Medulla oblongata (tissue), 1 donor: Measurements from ENCODE around the gene NUDT6.
"Not testable (repeated sequence)": the region's sequence is repeated elsewhere in the genome, so short reads cannot be mapped to it uniquely, and the experiment has no call there.

ENCODE experiments used
- DNase-seq: peaks from one replicate; pipeline ENCODE4 v3.0.0-alpha.2; 2015; ENCODE audit errors: extremely low spot score

Gene NUDT6, protein sequence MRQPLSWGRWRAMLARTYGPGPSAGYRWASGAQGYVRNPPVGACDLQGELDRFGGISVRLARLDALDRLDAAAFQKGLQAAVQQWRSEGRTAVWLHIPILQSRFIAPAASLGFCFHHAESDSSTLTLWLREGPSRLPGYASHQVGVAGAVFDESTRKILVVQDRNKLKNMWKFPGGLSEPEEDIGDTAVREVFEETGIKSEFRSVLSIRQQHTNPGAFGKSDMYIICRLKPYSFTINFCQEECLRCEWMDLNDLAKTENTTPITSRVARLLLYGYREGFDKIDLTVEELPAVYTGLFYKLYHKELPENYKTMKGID

DNA sequence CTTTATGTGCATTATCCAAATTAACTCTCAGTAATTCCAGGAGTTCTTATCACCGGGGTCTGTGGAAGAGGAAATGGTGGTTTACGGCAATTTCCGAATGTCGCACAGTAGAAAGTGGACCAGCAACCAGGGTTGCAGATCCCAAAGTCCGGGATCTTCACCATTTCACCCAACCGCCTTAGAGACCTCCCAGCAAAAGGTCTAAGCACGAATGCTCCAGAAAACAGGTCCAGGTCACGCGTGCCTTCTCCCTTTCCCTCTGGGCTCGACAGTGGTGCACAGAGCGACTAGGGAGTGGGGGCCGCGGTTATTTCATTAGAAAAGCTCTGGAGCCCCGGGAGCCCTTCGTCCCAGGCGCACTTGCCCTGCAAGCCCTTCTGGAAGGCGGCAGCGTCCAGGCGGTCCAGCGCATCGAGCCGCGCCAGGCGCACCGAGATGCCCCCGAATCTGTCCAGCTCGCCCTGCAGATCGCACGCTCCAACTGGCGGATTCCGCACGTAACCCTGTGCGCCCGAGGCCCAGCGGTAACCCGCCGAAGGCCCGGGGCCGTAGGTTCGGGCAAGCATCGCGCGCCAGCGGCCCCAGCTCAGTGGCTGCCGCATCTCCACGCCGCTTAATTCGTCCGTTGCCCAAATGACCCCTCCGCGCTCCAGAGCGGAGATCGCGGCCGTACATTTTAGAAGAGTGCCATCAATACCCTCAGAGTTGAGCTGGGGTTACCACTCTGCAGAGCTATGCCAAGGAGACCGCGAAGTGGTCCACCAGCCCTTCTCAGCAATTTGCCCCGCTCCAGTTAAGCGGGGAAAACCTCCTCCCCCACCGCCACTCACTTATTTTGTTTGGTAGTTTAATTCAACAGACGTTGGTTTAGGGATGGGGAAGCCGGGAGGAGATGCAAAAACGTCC, at the start of gene NUDT6:
Gene NUDT6, minus strand, starts transcription at position 627 of the 906 bp plus-strand sequence. Its CDS starts 25 bp downstream, at position 602.
- DNase-seq, result peak; percentile 77

DNA sequence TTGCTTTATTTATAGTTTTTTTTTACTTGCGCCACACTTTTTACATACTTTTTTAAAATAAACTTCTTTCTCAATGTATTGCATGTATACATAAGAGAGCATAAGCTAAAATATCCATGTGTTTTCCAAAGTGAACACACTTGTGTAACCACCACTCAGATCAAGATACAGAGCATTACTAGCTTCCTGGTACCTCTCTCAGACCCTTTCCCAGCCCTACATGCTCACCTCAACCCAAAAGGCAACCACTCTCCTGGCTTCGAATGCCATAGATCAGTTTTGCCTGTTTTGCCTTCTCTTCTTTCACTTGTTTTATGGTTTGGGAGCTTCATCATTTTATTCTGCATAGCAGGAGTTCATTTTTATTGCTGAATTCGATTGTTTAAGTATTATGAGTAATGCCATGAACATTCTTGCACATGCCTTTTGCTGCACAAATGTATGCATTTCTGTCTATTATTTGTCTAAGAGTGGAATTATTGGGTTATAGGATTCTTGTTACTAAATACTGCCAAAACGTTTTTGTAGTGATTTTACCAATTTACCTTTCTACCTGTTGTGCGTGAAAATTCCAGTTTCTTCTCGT, 45.9 kb upstream of the NUDT6 start:
- no peak for DNase-seq

DNA sequence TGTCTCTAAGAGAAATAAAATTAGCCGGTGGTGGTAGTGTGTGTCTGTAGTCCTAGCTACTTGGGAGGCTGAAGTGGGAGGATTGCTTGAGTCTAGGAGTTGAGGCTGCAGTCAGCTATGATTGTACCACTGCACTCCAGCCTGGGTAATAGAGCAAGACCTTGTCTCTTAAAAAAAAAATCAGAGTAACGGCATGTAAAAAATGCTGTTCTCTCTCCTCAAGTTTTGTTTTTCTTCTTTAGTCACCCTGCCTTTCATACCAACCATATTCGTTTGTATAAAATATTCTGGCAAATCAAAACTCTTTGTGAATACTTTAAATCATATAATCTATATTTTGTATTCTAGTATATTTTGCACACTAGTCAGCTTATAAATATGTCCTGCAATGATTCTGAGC, 44.8 kb upstream of the NUDT6 start:
- no peak for DNase-seq

DNA sequence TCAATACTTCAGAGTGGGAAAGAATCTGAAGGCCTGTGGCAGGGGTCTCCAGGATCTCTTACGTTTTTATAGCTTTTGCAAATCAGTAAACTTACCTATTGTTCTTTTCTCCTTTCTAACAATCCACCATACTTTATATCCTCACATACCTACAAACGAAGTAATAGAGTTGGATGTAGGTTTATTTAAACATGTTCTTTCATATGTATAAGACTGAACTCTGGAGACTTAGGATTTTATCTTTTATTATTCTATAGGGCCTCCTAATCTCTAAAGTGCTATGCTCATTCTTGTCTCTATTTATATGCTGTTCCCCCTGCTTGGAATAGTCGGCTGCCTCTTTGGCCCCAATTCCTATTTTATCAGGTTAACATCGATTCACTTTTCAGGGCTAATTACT, 43.8 kb upstream of the NUDT6 start:
- DNase-seq, result no peak

DNA sequence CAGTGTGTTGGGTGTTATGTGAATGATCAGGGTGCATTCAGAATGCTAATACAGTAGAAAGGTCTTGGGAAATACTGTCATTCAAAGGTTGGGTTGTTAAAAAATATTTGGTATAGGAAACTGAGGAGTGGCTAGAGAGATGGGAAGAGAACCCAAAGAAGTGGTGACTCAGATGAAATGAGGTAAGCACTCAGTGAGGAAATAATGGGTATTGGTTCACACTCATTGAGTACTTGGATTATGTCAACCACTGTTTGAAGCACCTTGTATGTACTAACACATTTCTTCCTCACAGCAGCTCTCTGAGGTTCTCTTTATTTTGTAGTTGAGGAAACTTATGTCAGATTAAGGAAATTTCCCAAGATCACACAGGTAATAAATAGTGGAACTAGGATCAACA, 40.8 kb upstream of the NUDT6 start:
- DNase-seq, result no peak

DNA sequence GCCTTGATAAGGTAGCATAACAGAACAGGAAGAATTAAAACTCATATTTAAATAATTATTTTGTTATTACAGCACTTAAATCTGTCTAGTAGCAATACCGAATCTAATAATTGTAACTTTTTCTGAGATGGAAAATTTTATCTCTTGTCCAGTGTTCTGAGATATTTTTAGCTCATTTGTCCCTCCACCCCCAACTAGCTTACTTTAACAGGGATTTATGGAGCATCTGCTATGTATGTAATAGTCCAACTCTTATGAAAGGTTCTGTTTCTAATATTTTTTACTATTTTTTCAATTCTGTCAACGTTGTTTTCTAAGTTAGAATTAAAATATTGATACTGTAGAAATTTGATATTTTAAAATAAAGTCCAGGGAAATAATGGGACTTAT, 38.2 kb upstream of the NUDT6 start:
- no peak for DNase-seq

DNA sequence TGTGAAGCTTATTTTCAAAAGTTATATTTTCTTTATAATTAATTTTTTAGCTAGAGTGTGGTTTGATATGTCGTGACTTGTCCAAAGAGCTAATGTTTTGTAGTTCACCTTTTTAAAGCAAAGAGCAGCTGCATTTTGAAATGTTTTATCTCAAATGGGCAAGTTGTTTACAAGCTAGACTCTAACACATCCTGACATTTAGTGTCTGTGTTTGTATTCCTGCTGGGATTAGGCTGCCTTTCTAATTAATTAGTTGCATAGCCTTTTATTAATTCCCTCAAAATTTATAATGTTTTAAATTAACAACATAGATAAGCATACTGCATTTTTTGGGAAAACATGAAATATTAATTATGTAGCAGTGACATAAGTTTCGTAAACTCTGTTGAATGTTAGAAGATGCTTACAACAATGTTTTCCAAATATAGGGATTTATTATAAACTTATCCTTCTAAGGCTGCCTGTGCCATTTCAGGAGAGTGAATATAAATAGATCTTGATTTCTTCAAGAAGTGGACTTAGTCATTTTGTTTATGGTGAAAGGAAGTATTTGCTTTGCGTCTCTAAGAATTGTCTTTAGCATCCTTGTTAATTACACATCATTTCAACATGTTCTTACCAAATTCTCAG, 37.7 kb upstream of the NUDT6 start:
- no peak for DNase-seq

DNA sequence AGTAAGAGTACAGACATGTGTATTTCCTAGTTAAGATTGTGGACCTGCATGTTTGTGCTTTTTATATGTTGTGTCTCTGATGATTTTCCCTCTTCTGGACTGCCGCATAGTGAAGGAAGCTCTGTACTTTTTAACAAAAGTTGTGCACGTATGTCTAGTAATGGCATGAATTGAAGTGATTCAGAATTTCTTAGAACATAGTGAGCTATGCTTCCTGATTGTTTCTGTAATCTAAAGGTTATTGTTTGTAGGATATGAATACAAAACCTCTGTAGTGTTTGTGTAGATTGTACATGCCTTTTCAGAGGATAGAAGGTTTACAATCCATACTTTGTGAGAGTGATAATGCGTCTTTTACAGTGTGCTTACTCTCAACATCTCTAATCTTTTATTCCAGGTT, 37.0 kb upstream of the NUDT6 start:
- no peak for DNase-seq

DNA sequence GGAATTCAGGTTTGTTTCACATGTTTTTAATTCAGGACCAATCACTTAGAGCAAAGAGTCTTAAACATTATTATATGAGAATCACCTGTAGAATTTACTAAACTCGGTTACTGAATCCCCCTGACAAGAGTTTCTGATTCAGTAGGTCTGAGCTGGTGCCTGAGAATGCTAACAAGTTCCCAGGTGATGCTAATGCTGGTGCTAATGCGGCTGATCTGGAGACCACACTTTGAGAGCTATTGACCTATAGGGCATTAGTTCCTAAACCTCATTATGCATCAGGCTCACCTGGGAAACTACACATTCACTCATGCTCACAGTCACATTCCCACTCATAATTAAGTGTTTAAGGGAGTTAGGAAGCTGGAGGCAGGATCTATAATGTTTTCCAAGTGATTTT, 36.1 kb upstream of the NUDT6 start:
- DNase-seq, result no peak

DNA sequence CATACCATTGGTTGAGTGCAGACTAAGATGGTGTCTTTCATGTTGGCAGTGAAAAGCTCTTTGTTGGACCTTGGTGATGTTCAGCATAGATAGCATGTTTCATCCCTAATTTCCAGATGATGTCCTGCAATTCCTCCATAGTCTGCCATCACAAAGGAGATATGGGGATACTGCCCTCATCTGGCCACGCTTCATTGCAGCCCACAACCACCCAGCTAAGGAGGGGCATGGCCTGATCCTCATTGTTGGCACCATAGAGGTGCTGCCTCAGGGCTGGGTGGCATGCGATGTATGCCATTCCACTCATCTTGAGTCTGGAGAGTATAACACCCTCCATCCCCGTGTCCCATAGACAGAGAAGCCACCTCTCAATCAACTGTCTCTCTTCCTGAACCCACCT, 31.5 kb upstream of the NUDT6 start:
- DNase-seq, result no peak

DNA sequence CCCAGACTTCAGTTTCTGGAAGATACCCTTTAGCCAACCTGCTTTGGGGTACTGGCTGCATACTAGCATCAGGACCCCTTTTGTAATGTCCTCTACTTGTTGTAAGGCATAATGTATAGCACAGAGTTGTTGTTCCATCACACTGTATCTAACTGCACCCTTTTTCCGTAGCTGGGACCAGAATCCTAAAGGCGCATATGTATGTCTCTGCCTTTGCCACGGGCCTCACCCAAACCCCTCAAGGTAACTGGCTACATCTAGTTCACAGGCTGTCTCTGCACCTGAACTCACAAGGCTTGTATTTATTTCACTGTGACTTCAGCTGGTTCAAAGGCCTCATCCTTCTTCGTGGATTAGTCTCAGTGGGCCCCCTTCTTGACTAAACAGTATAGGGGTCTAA, 29.6 kb upstream of the NUDT6 start:
- no peak for DNase-seq

DNA sequence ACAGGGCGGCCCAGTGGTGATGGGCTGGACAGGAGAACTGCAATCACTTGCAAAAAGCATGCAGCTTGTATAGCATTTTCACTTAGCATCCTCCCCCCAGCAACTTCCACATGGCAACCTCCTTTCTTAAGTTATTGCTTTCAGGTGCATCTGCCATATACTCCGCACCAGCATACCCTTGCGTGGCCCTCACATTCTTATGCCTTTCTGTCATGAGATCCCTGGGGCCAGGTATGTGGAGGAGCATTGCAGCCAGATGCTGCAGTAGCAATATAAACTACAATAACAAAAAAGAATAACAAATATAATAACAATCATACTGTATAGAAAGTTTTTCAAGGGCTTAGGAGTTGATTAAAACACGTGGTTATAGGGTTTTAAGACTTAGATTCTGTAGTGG, 26.3 kb upstream of the NUDT6 start:
- no peak for DNase-seq

DNA sequence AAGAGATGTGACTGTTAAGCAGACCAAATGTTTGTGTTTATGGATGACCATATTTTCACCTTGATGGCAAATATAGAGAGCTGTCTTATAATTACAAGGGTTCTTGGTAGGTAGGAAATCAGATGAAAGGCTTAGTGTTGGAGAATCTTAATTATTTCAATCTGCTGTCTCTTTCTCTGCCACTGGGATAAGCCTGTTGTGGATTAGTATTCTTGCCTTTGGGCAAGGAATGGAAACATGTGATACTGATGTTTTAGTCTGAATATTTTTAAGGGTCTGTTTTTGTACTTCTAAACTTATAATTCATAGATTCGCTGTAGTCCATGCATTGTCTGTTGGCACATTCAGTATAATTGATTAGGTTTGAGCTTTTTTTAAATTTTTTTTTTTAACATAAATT, 23.7 kb upstream of the NUDT6 start:
- no peak for DNase-seq

DNA sequence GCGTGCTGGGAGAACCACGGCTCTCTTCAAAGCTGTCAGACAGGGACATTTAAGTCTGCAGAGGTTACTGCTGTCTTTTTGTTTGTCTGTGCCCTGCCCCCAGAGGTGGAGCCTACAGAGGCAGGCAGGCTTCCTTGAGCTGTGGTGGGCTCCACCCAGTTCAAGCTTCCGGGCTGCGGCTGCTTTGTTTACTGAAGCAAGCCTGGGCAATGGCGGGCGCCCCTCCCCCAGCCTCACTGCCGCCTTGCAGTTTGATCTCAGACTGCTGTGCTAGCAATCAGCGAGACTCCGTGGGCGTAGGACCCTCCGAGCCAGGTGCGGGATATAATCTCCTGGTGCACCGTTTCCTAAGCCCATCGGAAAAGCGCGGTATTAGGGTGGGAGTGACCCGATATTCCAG, 22.7 kb upstream of the NUDT6 start:
- not testable (repeated sequence) for DNase-seq

DNA sequence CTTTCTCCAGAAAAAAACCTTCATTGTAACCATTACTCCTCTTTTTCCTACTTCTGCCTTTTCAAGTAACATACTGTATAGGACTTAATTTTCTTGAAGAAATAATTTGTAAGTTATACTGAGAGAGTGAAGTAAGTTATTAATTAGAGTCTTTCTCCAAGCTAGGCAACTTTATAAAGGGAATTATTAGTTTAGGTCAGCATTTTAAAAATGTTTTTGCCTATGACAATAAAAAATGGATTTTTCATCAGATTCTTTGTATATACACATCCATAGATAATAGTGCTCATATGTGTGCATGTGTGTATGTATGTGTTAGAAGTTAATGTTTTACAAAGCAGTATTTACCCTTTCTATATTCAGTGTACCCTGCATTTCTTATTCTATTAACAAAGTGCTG, 10.4 kb upstream of the NUDT6 start:
- no peak for DNase-seq

DNA sequence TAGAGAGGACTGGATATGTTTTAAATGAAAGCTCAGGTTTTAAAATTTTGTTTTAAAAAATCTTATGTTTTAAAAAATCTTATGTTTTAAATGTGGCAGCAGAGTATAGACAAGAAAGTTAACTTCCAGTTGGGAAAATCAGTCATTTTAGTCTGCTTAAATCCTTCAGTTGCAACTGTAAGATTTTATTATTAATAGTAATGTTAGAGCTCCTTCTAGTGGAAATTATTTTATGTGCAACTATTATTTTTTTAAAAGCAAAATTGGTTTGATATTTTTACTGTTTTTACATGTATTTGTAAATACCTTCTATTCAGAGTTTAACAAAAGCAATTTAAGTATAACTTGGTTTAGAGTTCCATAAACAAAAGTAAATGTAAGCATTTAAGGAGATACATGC, 8.5 kb upstream of the NUDT6 start:
- DNase-seq, result peak; percentile 16

DNA sequence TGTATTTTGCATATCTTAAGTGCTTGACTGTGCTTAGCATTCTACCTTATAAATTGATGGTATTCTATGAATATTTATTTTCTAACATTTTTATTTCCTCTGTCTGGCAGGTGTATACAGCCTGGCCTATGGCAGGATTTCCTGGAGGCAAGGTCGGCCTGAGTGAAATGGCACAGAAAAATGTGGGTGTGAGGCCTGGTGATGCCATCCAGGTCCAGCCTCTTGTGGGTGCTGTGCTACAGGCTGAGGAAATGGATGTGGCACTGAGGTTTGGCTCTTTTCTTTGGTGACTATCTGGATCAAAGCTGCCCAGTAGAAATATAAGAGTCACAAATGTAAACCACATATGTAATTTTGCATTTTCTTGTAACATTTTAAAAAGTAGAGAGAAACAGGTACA, 6.5 kb upstream of the NUDT6 start:
- no peak for DNase-seq

DNA sequence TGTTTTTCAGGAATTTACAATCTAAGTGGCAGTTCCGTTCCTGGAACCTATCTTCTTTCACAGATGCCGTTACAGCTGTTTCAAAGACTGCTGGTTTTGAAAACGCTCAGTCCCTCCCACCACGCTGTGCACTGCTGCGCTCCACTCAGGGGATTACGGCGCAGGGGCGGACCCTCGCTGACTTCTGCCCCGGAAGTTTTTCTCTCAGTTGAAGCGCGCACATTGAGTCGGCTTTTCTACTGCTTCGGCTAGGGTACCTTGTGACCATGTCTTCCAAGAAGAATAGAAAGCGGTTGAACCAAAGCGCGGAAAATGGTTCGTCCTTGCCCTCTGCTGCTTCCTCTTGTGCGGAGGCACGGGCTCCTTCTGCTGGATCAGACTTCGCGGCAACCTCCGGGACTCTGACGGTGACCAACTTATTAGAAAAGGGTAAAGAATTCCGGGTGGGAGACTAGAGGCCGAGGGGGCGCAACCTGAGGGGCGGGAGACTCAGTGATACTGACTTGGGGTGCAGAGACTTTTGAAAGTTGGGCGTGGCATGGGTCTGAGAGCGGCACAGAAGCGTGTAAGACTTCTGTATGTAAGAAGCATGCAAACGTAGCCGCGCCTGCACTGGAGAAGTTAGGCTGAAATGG, 597 bp upstream of the NUDT6 start:
- peak; percentile 96 for DNase-seq

DNA sequence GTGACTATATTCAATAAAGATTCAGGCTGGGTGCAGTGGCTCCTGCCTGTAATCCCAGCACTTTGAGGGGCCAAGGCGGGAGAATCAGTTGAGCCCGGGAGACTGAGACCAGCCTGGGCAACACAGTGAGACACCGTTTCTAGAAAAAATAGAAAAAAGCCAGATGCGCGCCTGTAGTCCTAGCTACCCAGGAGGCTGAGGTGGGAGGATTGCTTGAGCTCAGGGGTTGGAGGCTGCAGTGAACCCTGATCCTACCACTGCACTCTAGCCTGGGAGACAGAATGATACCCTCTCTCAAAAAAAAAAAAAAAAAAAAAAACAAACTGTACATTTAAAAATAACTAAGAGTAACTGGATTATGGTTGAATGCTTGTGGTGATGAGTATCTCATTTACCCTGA, 1.1 kb downstream of the NUDT6 start:
- DNase-seq, result no peak

DNA sequence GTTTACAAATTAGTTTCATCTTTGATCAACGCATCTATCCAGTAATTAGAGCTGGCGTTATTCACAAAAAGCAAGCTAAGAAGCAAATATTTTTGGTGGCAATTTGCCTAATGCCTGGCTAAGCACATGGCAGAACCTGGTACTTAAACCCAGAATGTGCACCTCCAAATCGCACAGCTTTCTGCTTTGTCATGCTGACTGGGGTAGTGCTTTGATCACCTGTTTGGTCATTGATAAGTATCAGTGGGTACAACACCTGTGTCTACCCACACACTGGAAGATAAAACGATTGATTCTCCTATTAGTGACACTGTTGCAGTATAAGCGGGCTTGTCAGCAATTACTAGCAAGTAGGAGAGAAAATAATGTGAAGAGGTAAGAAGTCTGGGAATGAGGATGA, 1.9 kb downstream of the NUDT6 start:
- DNase-seq, result no peak

DNA sequence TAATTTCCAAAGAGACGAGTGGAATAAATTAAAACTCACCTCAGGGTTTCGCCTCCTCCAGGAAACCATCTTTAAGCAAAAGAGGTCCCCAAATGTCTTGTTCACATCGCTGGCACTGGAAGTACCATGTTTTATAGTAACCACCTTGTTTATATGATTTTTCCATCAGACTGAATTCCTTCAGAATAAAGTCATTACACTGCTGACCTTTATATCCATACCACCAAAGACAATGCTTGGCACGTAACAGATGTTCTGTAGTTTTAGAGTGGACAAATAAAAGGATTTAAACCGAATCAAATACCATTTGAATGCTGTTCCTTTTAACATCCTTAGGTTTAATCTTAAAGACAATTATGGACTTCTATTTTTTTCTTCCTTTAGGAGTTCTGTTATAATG, 4.7 kb downstream of the NUDT6 start:
- DNase-seq, result no peak

DNA sequence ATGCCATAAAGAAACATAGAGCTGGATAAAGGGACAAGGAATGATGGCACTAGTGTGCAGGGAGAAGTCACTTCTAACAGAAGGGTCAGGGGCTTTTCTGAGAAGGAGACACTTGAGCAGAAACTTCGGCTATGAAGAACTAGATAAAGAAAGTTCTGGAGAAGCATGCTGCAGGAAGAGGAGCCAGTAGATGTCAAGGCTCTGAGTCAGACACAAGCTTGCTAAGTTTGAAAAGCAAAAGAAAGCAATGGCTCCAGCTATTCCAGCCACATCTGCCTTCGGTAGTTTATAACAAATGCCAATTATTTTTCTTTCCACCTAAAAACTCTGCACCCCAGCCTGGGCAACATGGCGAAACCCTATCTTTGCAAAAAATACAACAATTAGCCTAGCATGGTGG, 7.5 kb downstream of the NUDT6 start:
- DNase-seq, result no peak
